GM12891 (cell line): ENCODE data around the gene DEUP1.

Experiments used
- DNase-seq: peaks from one replicate; pipeline ENCODE4 v3.0.0; 2011; ENCODE audit warnings: low spot score; ENCODE audit not compliant: insufficient read length
- FAIRE-seq: peaks from 2 replicates; lab custom pipeline; 2011; peaks lifted over from hg19 to GRCh38; lab: Jason Lieb, UNC
- PAX5 ChIP-seq: IDR thresholded peaks from 2 replicates; pipeline ENCODE4 v1.6.1; 2011; ENCODE audit warnings: low read length, moderate library complexity, mild to moderate bottlenecking; ENCODE audit not compliant: insufficient read depth, severe bottlenecking
- POLR2A ChIP-seq: IDR thresholded peaks from 2 replicates; pipeline ENCODE4 v1.6.1; 2011; ENCODE audit warnings: low read depth, low read length, control low read depth
- POLR2AphosphoS5 ChIP-seq: IDR thresholded peaks from 2 replicates; pipeline ENCODE4 v1.6.1; 2011; ENCODE audit warnings: low read depth, low read length, control low read depth
- POU2F2 ChIP-seq: IDR thresholded peaks from 2 replicates; pipeline ENCODE4 v1.6.1; 2011; ENCODE audit warnings: low read depth, mild to moderate bottlenecking, control low read depth, low read length, moderate library complexity
- SPI1 ChIP-seq: IDR thresholded peaks from 2 replicates; pipeline ENCODE4 v1.6.1; 2011; ENCODE audit warnings: low read depth, low read length, control low read depth
- TAF1 ChIP-seq: IDR thresholded peaks from 2 replicates; pipeline ENCODE4 v1.6.1; 2011; ENCODE audit warnings: low read depth, low read length, control low read depth

Gene DEUP1

DNA sequence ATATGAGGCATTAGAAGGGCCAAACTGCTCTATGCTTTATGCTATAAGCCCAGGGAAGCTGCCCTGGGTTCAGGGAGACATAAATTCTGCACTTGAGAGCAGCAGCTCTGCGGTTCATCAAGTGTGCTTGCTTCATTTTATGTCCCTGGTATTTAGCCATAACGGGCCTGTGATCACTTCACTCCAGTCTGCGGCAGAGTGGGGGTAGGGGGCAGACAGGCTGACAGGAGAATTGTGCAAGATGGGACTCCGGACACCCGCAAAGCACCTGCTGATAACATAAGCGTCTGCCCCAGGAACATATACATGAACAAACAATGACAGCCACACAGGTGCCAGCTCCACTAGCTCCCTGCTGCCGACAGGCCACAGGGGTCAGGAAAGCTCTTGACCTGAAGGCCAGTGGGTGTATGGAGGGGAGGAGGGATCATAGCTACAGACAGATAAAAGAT lies 156.5 kb downstream of the DEUP1 start:
- FAIRE-seq, result no peak
- TF ChIP-seq POLR2AphosphoS5 (no peak), PAX5 (no peak), TAF1 (no peak), POLR2A (no peak), SPI1 (no peak), POU2F2 (no peak)
- no peak for DNase-seq
